Subcutaneous adipose tissue (tissue), 4 donors: ENCODE measurements around the gene SNAP47. TPM values are rescaled to one million over a fixed set of nuclear protein-coding genes. Genes with fewer than 3 reads are reported as not detected.

Experiments
- total RNA-seq, 4 donors: library from RNA; depleted of rRNA; stranded (reverse); fragments of >200 nt; gene quantifications; one replicate each; pipeline ENCODE4 v1.1.0, GENCODE V29; 2016
- TF ChIP-seq, protein P1 (sequence below): fragments of 450-650 bp; IDR thresholded peaks from one replicate; pipeline ENCODE4 v1.5.1; 2016; ENCODE audit warnings: low read depth, mild to moderate bottlenecking, control low read depth, antibody characterized with exemption, moderate library complexity

Gene SNAP47
- total RNA-seq, 4 donors from 2014 or later, result 18.3 to 24.5 (median 22.6) TPM

DNA sequence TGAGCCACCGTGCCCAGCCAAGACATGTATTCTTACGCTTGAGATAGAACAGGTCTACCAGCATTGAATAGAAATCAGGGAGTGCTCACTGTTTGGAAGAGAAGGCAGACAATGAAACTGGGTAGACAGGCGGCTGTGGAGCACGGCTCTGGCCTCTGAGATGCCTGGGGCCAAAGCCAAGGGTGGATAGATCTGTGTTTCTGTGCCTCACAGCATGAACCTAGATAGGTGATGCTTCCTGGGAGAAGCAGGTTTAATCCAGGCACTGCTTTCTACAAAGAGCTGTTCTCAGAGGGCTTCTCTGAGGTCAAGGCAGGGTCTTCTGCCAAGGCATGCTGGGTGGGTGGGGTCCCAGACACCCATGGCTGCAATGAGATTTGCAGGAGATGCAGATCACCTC, 55.6 kb downstream of the SNAP47 start:
- TF ChIP-seq, protein P1, sequence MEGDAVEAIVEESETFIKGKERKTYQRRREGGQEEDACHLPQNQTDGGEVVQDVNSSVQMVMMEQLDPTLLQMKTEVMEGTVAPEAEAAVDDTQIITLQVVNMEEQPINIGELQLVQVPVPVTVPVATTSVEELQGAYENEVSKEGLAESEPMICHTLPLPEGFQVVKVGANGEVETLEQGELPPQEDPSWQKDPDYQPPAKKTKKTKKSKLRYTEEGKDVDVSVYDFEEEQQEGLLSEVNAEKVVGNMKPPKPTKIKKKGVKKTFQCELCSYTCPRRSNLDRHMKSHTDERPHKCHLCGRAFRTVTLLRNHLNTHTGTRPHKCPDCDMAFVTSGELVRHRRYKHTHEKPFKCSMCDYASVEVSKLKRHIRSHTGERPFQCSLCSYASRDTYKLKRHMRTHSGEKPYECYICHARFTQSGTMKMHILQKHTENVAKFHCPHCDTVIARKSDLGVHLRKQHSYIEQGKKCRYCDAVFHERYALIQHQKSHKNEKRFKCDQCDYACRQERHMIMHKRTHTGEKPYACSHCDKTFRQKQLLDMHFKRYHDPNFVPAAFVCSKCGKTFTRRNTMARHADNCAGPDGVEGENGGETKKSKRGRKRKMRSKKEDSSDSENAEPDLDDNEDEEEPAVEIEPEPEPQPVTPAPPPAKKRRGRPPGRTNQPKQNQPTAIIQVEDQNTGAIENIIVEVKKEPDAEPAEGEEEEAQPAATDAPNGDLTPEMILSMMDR, result no peak

DNA sequence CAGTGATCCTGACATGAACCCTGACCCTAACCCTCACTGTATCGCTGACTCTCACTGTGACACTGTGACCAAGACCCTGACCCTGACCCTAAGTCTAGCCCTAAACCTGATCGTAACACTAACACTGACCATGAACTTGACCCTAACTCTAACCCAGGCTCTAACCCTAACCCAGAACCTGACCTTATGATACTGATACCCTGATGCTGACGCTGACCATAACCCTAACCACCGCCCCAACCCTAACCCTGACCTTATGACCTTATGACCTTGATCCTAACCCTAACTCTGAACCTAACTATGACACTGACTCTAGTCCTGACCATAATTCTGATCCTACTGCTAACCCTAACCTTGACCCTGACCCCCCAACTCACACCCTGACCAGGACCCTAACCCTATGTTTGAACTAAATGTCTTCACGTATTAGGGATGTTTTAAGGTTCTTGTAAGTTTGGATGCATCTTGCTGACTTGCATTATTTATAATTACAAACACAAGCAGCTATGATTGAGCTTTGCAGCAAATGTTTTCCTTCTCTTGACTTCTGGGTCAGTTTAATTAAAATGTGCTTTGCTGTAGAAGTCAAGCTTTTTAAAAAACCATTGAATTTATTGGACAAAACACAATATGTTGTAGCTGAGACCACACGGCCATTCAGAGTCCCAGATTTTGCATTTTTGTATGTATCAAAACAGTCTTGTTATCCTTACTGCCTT, 56.3 kb downstream of the SNAP47 start:
- TF ChIP-seq, protein P1, result no peak

DNA sequence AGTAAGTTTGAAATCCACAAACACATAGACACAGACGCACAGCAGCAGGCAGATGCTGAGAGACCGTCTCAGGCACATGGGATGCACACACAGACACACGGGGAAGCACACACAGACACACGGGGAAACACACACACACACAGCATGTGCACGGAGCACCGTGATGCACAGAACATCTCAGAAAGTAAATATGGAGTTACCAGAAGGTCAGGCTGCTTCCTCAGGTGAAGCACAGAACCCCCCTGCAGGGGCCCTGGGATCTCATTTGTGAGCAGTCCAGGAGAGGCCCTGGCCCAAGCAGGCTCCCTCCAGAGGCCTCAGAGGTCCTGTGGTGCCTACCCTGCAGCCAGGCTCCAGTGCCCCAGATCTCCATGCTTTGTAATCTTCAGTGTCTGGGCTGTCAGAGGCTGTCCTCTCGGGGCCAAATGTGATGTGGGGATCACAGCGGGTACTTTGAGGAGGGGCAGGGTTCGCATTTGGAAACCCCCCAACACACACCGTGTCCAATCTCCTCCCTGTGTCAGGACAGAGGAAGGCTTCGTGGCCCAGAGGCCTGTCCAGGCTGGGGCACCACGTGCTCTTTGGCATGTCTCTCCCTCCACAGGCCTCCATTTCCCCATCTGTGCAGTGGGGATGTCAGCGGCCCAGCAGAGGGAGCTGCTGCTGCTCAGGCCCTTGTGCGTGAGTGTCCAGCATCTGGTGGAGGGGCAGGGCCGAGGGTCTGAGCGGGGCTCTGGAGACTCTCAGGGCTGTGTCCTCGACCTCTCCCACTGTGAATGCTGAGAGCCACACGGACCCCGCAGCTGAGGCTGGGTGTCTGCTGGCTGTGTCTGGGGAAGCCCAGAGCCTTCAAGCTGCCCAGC, 57.2 kb downstream of the SNAP47 start:
- TF ChIP-seq, protein P1, result no peak

DNA sequence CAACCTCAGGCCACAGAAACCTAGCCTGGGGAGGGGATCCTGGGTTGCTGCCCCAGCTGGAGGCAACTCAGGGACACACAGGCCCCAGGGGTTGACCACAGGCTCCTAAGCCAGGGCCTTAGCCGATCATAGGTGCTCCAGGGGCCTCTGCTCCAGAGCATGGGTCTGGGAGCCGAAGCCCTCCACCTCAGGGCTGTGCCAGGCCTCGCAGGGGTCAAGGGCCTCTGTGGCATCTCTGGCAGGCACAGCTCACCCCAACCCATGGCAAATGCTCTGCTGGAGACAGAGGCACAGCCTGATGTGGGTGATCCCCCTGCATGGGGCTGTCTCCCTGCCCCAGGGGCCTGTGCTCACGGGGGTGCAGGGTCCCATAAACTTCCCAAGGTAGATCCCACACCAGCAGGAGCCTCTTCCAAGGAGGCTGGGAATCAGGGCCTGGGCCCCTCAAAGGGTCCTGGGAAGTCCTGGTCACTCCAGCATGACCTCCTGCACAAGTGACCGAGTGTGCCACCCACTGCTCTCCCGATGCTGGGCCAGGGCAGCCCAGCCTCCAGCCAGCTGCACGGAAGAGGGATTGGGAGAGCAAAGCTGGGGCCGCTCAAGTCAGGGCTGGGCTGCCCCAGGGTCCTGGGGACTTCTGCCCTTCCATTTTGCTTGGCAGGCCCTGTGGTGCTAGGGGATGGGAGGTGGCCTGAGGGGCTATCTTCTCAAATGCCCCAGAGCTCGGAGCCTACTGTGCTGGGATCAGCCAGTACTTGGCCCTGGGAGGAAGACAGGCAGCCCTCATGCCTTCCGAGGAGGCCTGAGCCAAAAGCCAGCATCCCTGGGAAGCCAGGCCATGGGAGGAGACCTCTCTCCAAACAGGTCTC, 58.1 kb downstream of the SNAP47 start:
- TF ChIP-seq, protein P1, result no peak

DNA sequence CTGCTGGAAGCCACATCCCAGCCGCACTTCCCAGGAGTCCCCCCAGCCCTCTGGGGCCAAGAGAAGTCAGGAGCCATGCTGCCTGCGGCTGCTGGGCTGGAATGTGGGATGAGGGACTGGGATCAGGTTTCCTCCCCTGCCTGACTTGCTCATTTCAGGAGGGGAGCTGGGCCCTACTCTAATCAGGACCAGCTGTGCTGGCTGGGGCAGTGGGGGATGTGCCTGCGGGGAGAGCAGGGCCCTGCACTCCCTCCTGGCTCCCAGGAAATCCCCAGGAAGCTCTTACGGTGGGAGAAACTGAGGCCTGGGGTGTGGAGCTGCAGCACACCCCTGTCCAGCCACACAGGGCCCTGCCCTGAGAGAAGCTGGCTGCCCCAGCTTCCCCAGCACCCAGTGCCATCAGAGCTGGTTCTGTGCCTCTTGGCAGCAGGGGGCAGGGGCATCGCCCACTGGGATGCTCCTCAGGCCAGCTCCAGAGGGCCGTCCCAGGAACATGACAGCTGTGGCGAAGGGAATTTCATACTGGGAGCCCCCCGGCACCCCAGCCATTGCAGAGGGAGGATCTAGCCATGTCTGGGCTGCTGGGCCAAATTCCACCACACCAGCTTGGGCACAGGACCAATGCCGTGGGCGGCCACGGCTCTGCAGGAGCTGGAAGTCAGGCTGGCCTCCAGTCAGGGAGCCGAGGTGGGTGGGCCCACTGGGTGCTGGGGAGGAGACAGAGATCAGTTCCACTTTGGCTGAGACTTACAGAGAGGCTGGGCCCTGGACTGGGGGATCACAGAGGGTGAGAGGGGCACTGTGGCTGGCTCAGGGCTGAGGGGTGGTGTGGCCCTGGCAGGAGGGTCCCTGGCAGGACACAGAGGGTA, 58.9 kb downstream of the SNAP47 start:
- TF ChIP-seq, protein P1, result no peak

DNA sequence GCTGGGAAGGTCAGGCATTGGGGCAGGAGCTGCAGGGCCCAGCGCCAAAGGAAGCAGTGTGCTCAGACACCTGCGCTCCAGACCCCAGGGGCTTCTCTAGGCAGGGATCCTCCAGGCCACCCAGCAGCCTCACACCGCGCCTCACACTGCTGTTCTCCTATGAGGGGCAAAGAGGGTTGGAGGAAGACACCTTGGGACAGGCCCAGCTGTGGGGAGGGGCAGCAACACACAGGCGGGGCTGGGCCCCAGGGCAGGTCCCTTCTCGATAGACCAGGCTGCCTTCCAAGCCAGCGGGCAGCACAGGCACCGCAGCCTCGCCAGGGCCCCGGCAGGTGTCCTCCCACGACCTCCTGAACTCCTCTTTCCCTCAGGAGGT, 59.6 kb downstream of the SNAP47 start:
- TF ChIP-seq, protein P1, result no peak
